NCI-H345 treated with DMSO at 0.1 percent for 48 hours (cell line): ENCODE results near the gene DAAM1.

Experiments
- DNase-seq: peaks from one replicate; lab custom pipeline; 2025; ENCODE audit not compliant: unreplicated experiment; lab: John Stamatoyannopoulos, UW

DAAM1 gene

GRCh38 chr14:59215757-59216156 is 27.3 kb downstream of the DAAM1 start:
- no peak for DNase-seq

GRCh38 chr14:59217011-59217410 is 28.5 kb downstream of the DAAM1 start:
- DNase-seq: no peak

GRCh38 chr14:59221568-59221967 is 33.1 kb downstream of the DAAM1 start:
- no peak for DNase-seq

DNA sequence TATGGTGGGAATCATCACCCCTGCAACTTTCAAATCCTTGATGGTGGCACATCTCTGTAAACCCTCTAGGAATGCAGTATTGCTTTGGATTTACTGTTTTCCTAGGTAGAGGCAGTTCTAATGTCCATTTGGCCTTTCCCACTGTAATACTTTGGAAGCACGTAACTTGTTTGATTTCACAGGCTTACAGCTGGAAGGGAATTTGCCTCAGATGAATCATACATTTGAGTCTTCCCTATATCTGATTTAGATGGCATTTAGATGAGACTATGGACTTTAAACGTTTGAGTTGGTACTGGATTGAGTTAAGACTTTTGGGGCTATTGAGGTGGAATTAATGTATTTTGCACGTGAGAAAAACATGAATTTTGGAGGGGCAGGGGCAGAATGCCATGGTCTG is 35.9 kb downstream of the DAAM1 start:
- no peak for DNase-seq

- DNase-seq: no peak
Measured at GRCh38 chr14:59225281-59225680, 36.8 kb downstream of the DAAM1 start.

GRCh38 chr14:59228421-59228820 is 40.0 kb downstream of the DAAM1 start:
- no peak for DNase-seq

- DNase-seq: no peak
Measured at GRCh38 chr14:59229653-59230406, 41.4 kb downstream of the DAAM1 start.

- no peak for DNase-seq
Measured at GRCh38 chr14:59236195-59236594, 47.7 kb downstream of the DAAM1 start.

GRCh38 chr14:59238216-59238615 is 49.7 kb downstream of the DAAM1 start:
- DNase-seq: no peak

DNA sequence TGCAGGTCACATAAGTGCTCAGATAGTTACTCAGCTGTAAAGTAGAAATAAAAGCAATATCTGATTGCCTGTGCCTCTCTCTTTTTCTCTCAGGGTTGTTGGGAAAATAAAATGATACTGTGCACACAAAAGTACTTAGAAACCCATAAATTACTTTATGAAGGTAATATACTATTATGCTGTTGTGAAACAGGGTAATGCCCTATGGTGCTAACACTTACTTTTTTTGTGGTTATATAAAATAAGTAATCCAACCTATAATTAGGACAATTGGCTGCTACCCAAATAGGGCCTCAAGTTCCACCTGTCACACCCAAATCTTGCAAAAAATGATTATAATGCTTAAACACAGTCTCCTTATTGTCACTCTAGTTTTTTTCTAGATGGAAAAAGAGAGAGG is 50.6 kb downstream of the DAAM1 start:
- no peak for DNase-seq

- DNase-seq: no peak
Measured at GRCh38 chr14:59240356-59240755, 51.9 kb downstream of the DAAM1 start.

DNA sequence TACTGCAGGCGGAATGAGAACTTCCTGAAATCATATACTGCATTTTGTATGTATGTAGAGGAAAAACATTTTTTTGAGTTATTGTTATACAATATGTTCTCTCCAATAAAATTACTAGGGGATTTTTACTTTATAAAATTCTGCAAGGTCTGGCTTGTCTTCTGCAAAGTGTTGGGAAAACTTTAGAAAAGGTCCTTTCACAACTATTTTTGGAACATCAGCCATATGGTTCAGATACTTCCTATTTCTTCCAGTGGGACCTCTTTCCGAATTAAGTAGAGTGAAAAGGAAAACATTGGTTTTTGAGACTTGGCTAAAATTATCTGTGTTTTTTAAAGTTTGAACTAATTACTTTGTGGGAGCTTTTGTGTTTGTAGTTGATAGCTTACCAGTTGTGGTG is 52.7 kb downstream of the DAAM1 start:
- DNase-seq: no peak

DNA sequence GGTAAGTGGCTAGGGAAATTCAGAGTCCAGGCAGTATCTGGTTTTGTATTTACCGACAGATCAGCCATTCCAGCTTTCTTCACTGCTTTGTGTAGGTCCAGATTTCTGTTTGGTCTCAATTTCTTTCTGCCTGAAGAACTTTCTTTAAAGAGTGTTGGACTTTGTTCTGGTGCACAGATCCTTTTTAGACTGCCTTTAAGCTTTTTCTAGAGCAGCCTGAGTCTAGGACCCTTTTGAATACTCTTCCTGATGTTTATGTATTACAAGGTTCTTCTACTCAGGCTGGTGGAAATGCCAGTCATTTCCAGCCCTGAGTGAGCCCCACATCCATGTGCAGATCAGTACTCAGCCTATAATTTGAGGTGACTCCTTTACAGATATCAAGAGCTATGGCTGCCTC is 54.7 kb downstream of the DAAM1 start:
- DNase-seq: no peak

DNA sequence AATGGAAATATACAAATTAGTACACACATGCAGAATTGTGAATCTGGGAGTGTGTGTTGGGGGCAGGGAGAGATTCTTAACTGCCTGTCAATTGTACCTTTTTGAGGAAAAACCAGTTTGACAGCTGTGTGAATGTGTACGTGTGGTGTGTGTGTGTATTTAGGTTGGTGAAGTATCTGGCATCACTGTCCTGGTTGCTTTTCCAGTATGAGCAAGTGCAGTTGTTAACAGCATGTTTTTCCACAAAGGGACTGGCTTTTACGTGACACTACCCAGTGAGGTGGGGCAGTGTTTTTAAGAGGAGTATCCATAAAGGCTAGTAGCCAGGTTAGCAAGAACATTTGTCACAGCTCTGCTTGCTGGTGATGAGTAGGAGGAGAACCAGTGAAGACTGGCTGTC is 56.1 kb downstream of the DAAM1 start:
- DNase-seq: no peak

GRCh38 chr14:59245809-59246295 is 57.4 kb downstream of the DAAM1 start:
- no peak for DNase-seq

DNA sequence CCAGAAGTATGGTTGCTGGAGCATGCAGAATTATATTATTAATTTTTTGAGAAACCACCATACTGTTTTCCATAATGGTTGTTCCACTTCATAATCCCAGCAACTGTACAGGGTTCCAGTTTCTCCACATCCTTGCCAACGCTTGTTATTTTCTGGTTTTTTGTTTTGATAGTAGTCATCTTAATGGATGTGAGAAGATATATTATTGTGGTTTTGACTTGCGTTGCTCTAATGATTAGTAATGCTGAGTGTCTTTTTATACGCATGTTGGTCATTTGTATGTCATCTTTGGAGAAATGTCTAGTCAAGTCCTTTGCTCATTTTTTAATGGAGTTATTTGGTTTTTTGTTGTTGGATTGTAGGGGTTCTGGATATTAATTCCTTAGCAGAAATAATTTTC is 58.1 kb downstream of the DAAM1 start:
- no peak for DNase-seq

DNA sequence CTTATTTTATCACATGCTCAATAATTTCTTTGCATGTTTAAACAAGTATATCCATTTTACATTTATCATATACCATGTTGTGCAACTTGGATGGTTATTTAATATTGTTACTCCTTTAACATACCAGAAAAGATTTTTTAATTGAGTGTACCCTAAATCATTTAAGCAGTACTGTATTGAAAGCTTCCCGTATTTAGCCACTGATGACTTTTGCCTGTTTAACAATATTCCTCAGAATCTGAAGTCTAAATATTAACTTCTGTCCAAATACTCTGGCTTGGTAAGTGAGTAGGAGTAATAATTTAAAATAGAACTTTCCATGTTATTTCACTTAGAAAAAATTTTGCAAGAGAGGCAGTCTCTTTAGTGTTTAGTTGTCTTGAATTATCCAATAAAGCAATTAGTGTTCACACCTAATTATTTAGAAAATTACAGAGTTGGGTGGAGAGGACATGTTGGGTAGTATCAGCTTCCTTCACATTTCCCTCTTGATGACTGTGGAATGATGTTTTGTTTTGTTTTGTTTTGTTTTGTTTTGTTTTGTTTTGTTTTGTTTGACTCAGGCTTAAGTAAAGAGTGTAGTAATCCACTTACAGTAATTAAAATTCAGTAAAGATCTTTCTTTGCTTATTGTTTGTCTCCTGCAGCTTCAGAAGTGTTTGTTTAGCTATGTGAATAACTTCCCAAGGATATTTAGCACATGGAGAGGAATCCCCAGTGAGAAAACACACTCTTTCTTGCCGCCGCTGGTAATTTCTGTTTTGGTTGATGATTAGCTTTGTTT is 59.5 kb downstream of the DAAM1 start:
- DNase-seq: no peak

DNA sequence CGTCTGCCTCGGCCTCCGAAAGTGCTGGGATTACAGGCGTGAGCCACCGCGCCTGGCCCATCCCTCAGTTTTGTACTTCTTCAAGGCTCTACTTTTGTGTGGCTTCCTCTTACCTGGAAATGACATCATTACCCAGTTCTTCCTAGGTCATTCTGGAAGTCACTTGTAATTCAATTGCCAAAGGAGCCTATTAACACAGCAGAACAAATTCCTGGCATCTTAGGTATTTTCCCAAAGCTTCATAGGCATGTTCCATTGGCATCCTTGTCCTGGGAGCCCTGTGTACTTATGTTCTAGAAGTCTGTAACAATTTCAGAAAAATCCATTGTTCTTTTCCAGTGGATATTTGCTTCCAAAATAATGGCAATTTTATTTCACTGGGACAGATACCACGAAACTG is 60.6 kb downstream of the DAAM1 start:
- no peak for DNase-seq

DNA sequence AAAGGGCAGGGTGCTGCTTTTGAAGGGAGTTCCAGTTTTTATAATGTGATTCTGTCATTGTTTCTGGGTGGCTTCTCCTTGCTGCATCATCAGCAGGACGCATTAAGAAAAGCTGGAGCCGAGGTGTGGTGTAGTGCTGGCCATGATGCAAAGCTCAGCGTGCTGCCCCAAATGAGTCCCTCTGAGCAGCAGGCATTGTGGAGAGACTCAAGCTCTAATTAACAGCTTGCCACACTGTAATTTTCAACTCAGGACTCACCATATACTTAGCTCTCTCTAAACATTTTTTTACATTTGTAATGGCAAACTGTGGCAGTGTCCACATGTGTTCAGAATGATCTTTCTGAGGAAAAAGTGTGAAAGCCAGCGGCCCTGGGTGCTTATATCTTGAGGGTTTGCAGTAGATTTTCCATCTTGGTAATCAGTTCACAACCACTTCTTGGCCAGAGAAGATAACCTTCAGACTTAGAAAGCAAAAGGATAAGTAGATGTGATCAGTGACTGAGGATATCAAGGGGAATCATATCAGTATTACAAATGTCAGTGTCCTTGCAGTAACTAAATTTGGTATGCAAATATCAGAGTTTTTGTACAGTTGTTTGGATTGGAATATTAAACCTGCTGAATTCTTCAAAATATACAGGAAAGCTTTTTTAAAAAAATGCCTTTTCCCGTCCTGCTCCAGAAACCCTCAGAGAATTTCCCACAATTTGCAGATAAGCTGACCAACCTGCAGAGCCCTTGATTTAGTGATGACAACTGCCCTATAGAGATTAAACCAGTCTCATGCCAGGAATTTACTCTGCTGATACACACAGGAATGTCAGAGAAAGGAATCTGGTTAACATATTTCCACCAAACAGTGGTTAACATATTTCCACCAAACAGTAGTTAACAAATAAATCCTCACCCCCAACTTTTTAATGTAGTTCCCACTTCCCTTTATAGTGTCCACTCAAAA is 63.6 kb downstream of the DAAM1 start:
- no peak for DNase-seq

DNA sequence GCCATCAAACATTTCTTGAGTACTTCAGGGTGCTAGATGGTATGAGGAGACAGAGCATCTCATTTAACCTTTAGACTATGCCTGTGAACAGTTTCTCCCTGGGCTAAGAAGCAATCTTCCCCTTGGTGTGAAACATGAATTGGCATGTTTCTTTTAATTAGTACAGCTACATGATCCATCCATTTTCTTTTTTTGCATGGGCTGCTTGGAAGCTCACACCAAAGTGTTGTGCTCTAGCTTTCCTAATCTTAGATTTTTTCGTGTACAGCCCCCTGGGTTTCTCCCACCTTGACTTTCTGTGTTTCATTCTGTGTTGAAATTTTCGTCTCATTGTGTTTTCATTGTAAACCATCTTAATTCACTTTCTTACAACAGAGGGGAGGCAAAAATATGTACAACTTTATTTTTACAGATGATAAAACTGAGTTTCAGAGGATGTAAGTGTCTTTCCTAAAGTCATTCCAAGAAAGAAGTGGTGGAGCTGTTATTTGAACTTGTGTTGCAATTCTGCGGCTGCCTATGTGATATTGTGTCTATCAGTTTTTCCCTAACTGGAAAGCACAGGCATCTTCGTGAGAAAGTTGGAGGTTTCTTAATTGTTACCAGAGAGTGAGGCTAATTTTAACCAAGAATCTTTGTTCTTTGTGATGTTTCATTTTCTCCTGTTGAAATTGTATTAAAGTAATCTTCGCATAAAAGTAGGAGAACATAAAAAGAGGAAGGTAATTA is 64.5 kb downstream of the DAAM1 start:
- DNase-seq: no peak

DNA sequence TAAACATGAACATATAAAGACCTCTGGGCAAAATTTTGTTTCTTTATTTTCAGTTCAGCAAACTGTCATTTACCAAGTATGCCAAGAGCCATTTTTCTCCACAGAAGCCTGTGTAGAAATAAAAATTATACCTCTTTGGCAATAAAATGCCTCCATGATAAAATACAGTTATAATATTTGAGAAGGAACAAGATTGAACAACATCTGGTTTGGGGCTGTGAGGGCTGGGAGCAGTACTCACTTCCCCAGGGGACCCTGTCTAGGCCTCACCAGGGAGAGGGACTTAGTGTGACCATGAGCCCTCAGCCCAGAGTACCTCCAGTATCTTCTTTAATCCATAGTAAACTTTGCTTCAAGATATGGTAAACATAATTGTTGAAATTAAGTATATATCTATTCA is 65.1 kb downstream of the DAAM1 start:
- no peak for DNase-seq
